ENCODE data around the gene DDB1.

GRCh38 chr11:61368646-61369045 lies 35.7 kb upstream of the DDB1 start:
- TF ChIP-seq REST (IDR thresholded peaks at IDR 0.05; ENCODE audit: borderline replicate concordance) = no peak
- TF ChIP-seq REST (CRISPR knock-in tag; IDR thresholded peaks at IDR 0.05; ENCODE audit: low read depth) = no peak
- TF ChIP-seq CTCF (IDR thresholded peaks at IDR 0.05 in 2 of 3, conservative IDR thresholded peaks at IDR 0.05 in 1 of 3; ENCODE audit: insufficient read depth in 2 of 3, low read depth in 1 of 3, low read length in 3 of 3) = no peak
- TF ChIP-seq E2F3 (CRISPR knock-in tag; IDR thresholded peaks at IDR 0.05) = no peak
- TF ChIP-seq SIN3A (IDR thresholded peaks at IDR 0.05; ENCODE audit: borderline replicate concordance in 2 of 2, control insufficient read depth in 1 of 2, low read depth in 2 of 2, low read length in 2 of 2) = no peak
- no peak for TF ChIP-seq ILK (tag; IDR thresholded peaks at IDR 0.05; ENCODE audit: borderline replicate concordance, low read depth)
- TF ChIP-seq CBX2 (IDR thresholded peaks at IDR 0.05; ENCODE audit: insufficient read depth, low read length, poor library complexity, severe bottlenecking) = no peak
